ENCODE results near the gene NSG2.

NSG2 gene

GRCh38 chr5:174058433-174059122 lies 13.1 kb downstream of the NSG2 start:
- no peak for DNase-seq (ENCODE audit: insufficient read length, low spot score)
- FAIRE-seq = no peak
- TF ChIP-seq TAF1 (IDR thresholded peaks at IDR 0.05; ENCODE audit: low read depth, low read length) (no peak), PAX5 (IDR thresholded peaks at IDR 0.05; ENCODE audit: insufficient read depth, low read length, severe bottlenecking) (no peak), POLR2AphosphoS5 (IDR thresholded peaks at IDR 0.05; ENCODE audit: low read depth, low read length) (no peak), POU2F2 (IDR thresholded peaks at IDR 0.05; ENCODE audit: low read depth, low read length) (no peak), SPI1 (IDR thresholded peaks at IDR 0.05; ENCODE audit: low read depth, low read length) (no peak), POLR2A (IDR thresholded peaks at IDR 0.05; ENCODE audit: low read depth, low read length) (no peak)

DNA sequence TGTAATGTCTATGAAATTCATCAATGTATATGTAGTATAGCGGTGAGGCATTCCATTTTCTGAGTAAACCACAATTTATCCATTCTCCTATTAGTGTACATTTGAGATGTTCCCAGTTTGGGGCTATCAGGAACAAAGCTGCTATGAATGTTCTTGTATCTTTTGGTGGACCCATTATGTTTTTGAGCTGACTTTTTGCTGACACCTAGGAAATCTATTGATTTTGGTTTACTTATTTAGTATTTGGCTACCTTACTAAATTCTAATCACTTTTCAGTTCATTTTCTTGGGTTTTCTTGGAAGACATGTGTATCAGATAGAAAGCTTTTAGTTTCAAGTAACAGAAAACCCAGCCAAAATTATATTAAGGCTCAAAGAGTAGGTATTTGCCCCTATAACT lies 13.7 kb downstream of the NSG2 start:
- no peak for DNase-seq (ENCODE audit: insufficient read length, low spot score)
- FAIRE-seq = no peak
- no peak for TF ChIP-seq POU2F2 (IDR thresholded peaks at IDR 0.05; ENCODE audit: low read depth, low read length)
- no peak for TF ChIP-seq TAF1 (IDR thresholded peaks at IDR 0.05; ENCODE audit: low read depth, low read length)
- TF ChIP-seq SPI1 (IDR thresholded peaks at IDR 0.05; ENCODE audit: low read depth, low read length) = no peak
- no peak for TF ChIP-seq POLR2AphosphoS5 (IDR thresholded peaks at IDR 0.05; ENCODE audit: low read depth, low read length)
- TF ChIP-seq POLR2A (IDR thresholded peaks at IDR 0.05; ENCODE audit: low read depth, low read length) = no peak
- TF ChIP-seq PAX5 (IDR thresholded peaks at IDR 0.05; ENCODE audit: insufficient read depth, low read length, severe bottlenecking) = no peak

DNA sequence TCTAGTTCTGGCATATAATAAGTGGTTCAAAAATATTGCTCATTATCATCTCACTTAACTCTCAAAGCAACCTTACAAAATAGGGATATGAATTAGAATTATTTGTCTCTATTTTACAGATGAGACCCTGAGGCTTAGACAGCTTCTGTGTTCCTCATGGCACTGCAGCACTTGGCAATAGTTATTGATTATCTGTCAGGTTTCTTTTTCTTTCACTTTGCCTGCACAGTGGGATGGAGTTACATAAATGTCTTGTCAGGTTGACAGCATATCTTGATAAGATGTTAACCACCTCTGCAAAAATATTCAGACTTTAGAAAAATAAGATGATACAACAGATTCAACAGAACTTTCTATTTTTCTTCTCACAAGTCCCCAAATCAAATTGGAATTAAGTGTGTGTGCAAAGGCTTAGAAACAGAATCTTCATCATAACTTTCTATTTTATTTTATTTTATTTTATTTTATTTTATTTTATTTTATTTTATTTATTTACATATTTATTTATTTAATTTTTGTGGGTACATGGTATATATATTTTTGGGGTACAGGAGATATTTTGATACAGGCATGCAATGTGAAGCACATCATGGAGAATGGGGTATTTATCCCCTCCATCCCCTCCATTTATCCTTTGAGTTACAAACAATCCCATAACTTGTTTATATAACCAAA lies 17.7 kb downstream of the NSG2 start:
- no peak for TF ChIP-seq POU2F2 (IDR thresholded peaks at IDR 0.05; ENCODE audit: low read depth, low read length)
- TF ChIP-seq POLR2AphosphoS5 (IDR thresholded peaks at IDR 0.05; ENCODE audit: low read depth, low read length) = no peak
- TF ChIP-seq PAX5 (IDR thresholded peaks at IDR 0.05; ENCODE audit: insufficient read depth, low read length, severe bottlenecking) = no peak
- no peak for TF ChIP-seq POLR2A (IDR thresholded peaks at IDR 0.05; ENCODE audit: low read depth, low read length)
- TF ChIP-seq TAF1 (IDR thresholded peaks at IDR 0.05; ENCODE audit: low read depth, low read length) = no peak
- TF ChIP-seq SPI1 (IDR thresholded peaks at IDR 0.05; ENCODE audit: low read depth, low read length) = no peak
- FAIRE-seq (no peak), DNase-seq (ENCODE audit: insufficient read length, low spot score) (no peak)

GRCh38 chr5:174064171-174064570 lies 18.7 kb downstream of the NSG2 start:
- TF ChIP-seq SPI1 (IDR thresholded peaks at IDR 0.05; ENCODE audit: low read depth, low read length) = no peak
- no peak for TF ChIP-seq POU2F2 (IDR thresholded peaks at IDR 0.05; ENCODE audit: low read depth, low read length)
- no peak for TF ChIP-seq POLR2A (IDR thresholded peaks at IDR 0.05; ENCODE audit: low read depth, low read length)
- no peak for TF ChIP-seq PAX5 (IDR thresholded peaks at IDR 0.05; ENCODE audit: insufficient read depth, low read length, severe bottlenecking)
- TF ChIP-seq TAF1 (IDR thresholded peaks at IDR 0.05; ENCODE audit: low read depth, low read length) = no peak
- TF ChIP-seq POLR2AphosphoS5 (IDR thresholded peaks at IDR 0.05; ENCODE audit: low read depth, low read length) = no peak
- DNase-seq (ENCODE audit: insufficient read length, low spot score) (no peak), FAIRE-seq (no peak)

DNA sequence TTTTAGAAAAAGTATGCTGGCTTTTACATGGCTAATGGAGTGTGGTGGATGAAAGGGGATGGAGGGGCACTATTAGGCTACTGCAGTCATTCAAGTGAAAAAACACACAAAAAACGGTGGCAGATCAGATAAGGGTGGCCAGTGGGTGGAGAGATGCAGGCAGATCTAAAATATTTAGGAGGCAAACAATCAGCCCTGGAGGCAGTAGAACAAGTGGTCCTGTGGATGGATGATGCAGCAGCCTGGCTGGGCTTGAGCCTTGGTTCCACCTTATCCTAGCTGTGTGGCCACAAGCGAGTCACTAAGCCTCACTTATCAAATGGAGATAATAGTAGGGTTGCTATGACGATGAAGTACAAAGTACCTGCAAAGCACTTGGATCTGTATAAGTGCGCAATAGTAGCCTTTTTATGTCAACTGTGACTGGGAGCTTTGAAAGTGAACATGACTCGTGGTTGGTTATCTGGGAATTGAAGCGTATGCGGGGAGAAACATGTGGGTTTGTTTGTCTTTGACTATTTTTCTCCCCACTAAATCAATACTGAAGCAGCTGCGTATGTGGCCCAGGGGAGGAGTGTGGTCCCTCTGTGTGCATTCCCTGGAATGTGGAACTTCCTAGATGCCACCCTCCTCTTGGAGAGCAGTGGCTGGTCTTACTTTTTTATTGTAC lies 20.2 kb downstream of the NSG2 start:
- TF ChIP-seq POLR2AphosphoS5 (IDR thresholded peaks at IDR 0.05; ENCODE audit: low read depth, low read length) = no peak
- no peak for TF ChIP-seq SPI1 (IDR thresholded peaks at IDR 0.05; ENCODE audit: low read depth, low read length)
- TF ChIP-seq TAF1 (IDR thresholded peaks at IDR 0.05; ENCODE audit: low read depth, low read length) = no peak
- no peak for TF ChIP-seq PAX5 (IDR thresholded peaks at IDR 0.05; ENCODE audit: insufficient read depth, low read length, severe bottlenecking)
- TF ChIP-seq POLR2A (IDR thresholded peaks at IDR 0.05; ENCODE audit: low read depth, low read length) = no peak
- TF ChIP-seq POU2F2 (IDR thresholded peaks at IDR 0.05; ENCODE audit: low read depth, low read length) = no peak
- DNase-seq (ENCODE audit: insufficient read length, low spot score) (no peak), FAIRE-seq (no peak)

DNA sequence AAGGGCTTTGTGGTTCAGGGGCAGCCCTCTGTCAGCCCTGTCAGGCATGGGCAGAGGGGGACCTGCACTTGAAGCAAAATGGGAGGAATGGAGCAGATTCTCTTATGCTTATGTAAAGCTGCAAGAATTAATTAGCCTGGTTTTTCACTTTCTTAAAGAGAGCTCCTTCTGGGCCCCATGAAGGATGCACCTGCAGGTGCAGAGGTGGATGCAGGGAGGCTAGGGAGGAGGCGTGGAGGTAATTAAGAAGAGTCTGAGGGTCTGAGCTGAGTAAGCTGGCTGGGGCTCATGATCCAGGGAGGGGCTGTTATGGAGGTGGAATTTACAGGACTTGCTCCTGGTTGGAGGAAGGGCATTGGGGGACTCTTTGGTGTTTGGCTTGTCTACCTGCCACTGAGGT lies 22.0 kb downstream of the NSG2 start:
- no peak for FAIRE-seq
- no peak for DNase-seq (ENCODE audit: insufficient read length, low spot score)

DNA sequence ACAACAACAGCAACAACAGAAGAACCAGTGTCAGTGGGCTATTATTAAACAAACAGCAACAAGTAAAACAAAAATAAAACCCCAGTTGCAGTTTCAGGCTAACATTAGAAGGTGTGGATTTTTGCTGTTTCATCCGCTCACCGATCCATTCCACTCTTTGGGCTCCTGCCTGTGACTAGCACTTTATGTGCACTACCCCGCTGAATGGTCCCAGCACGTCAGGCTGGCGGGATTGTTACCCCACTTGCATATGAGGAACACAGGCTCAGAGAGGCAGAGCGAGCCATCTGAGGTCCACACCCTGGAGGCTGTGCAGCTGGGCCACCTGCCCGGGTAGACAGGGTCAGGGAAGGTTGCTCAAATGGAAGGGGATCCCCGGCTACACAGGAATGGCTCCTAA lies 26.0 kb downstream of the NSG2 start:
- TF ChIP-seq POU2F2 (IDR thresholded peaks at IDR 0.05; ENCODE audit: low read depth, low read length) (no peak), POLR2AphosphoS5 (IDR thresholded peaks at IDR 0.05; ENCODE audit: low read depth, low read length) (no peak)
- FAIRE-seq (no peak), DNase-seq (ENCODE audit: insufficient read length, low spot score) (no peak)

More for the DNA sequence above, 22.0 kb downstream of the NSG2 start:
- TF ChIP-seq POLR2AphosphoS5 (IDR thresholded peaks at IDR 0.05; ENCODE audit: low read depth, low read length) = no peak
- no peak for TF ChIP-seq POU2F2 (IDR thresholded peaks at IDR 0.05; ENCODE audit: low read depth, low read length)
- no peak for TF ChIP-seq POLR2A (IDR thresholded peaks at IDR 0.05; ENCODE audit: low read depth, low read length)
- TF ChIP-seq PAX5 (IDR thresholded peaks at IDR 0.05; ENCODE audit: insufficient read depth, low read length, severe bottlenecking) = no peak
- no peak for TF ChIP-seq TAF1 (IDR thresholded peaks at IDR 0.05; ENCODE audit: low read depth, low read length)
- TF ChIP-seq SPI1 (IDR thresholded peaks at IDR 0.05; ENCODE audit: low read depth, low read length) = no peak

DNA sequence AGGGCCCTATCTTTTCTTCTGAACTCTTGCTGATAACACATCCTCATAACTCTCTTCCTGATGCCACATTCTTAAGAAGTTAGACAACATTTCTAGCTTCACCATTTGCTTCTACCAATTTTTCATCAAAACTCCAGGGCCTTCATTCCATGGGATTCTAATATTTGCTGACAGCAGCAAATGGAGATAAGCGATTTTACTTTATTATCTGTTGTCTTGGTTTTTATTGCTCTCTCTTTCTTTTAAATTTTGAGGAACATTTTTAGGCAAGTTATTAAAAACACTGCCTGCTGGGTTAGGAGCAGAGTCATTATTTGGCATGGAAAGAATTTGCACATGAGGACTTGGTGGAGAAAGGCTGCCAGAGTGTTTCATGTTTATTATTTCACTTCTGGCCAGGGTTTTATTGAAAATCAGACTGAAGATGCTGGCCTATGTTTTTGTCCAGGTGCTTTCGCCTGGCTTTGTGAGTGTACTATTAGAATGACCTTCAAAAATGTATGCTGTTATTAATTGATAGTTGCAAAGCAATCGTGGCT lies 27.7 kb downstream of the NSG2 start:
- no peak for DNase-seq (ENCODE audit: insufficient read length, low spot score)
- no peak for FAIRE-seq
- TF ChIP-seq SPI1 (IDR thresholded peaks at IDR 0.05; ENCODE audit: low read depth, low read length) (no peak), POU2F2 (IDR thresholded peaks at IDR 0.05; ENCODE audit: low read depth, low read length) (no peak), POLR2AphosphoS5 (IDR thresholded peaks at IDR 0.05; ENCODE audit: low read depth, low read length) (no peak), TAF1 (IDR thresholded peaks at IDR 0.05; ENCODE audit: low read depth, low read length) (no peak), PAX5 (IDR thresholded peaks at IDR 0.05; ENCODE audit: insufficient read depth, low read length, severe bottlenecking) (no peak), POLR2A (IDR thresholded peaks at IDR 0.05; ENCODE audit: low read depth, low read length) (no peak)

- FAIRE-seq = no peak
- TF ChIP-seq POU2F2 (IDR thresholded peaks at IDR 0.05; ENCODE audit: low read depth, low read length) (no peak), SPI1 (IDR thresholded peaks at IDR 0.05; ENCODE audit: low read depth, low read length) (no peak), POLR2A (IDR thresholded peaks at IDR 0.05; ENCODE audit: low read depth, low read length) (no peak), PAX5 (IDR thresholded peaks at IDR 0.05; ENCODE audit: insufficient read depth, low read length, severe bottlenecking) (no peak), POLR2AphosphoS5 (IDR thresholded peaks at IDR 0.05; ENCODE audit: low read depth, low read length) (no peak), TAF1 (IDR thresholded peaks at IDR 0.05; ENCODE audit: low read depth, low read length) (no peak)
Observed at GRCh38 chr5:174074369-174074768, 28.9 kb downstream of the NSG2 start.

More at GRCh38 chr5:174074369-174074768, 28.9 kb downstream of the NSG2 start:
- DNase-seq (ENCODE audit: insufficient read length, low spot score) = no peak
